Activated CD4-positive, alpha-beta T cell treated with anti-CD3 and anti-CD28 coated beads, Interleukin-2, amount 10 ng/mL, durations not matched to agents 7 days and 5 days (primary cell): Measurements from ENCODE around the gene ZEB2. TPM values are rescaled to one million over a fixed set of nuclear protein-coding genes. Genes with fewer than 3 reads are reported as not detected.
A peak's percentile ranks its signal among the peaks of the same experiment; 100 is the strongest.

Source experiments
- CTCF ChIA-PET: fragments of 350-600 bp; sonication (Branson Sonifier 250); formaldehyde crosslinking; loops from one replicate; lab custom pipeline; 2021; ENCODE audit warnings: antibody characterized with exemption; lab: Charles Lee
- POLR2A ChIA-PET: fragments of 350-600 bp; sonication (Branson Sonifier 250); formaldehyde crosslinking; loops from one replicate; lab custom pipeline; 2021; ENCODE audit warnings: antibody characterized with exemption; lab: Charles Lee
- DNase-seq: peaks from one replicate; pipeline ENCODE4 v3.0.0-alpha.2; 2020
- H3K27ac Mint-ChIP-seq: one replicate; pipeline ENCODE4 v1.8.0; 2021; ENCODE audit warnings: mild to moderate bottlenecking, moderate library complexity, mixed read lengths
- H3K27me3 Mint-ChIP-seq: one replicate; pipeline ENCODE4 v1.8.0; 2021; ENCODE audit warnings: mixed read lengths
- H3K36me3 Mint-ChIP-seq: one replicate; pipeline ENCODE4 v1.8.0; 2021; ENCODE audit warnings: low read depth, mixed read lengths
- H3K4me1 Mint-ChIP-seq: one replicate; pipeline ENCODE4 v1.8.0; 2021; ENCODE audit warnings: mixed read lengths
- H3K4me3 Mint-ChIP-seq: one replicate; pipeline ENCODE4 v1.8.0; 2021; ENCODE audit warnings: mild to moderate bottlenecking, moderate library complexity, mixed read lengths
- H3K9me3 Mint-ChIP-seq: one replicate; pipeline ENCODE4 v1.8.0; 2021; ENCODE audit warnings: mixed read lengths
- total RNA-seq, 2 experiments: library from RNA; stranded (reverse); gene quantifications; one replicate each; pipeline ENCODE4 v1.2.3, GENCODE V29; 2021

ZEB2 gene
- total RNA-seq, 2 experiments from 2014 or later = 3.3 to 3.5 TPM

DNA sequence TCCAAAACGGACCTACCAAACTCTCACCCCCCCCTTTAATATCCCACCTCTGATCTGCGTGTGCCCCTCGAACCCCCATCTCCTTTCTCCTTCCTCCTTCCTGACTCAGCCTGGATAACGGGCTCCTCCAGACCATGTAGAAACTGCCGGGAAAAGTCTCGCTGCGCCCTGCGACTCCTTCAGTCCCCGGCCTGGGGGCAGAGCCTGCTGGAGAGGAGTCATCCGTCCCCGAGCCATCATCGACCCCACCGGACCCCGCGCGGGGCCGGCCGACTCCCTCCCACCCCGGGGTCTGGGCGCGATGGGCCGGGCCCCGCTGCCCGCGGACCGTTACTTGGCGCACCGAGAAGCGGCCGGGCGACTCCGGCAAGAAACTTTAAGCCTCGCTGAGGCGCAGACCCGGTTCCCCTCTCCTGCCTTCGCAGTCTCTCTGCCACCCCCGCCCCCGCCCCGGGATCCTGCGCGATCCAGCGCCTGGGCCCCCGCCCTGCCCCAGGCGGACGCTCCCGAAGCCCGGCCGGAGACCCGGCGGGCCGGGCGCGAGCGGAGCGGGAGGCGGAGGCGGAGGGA is 3.4 kb downstream of the ZEB2 start:
- H3K4me1 Mint-ChIP-seq = peaks cover 14% of the 10 kb centered on the region

DNA sequence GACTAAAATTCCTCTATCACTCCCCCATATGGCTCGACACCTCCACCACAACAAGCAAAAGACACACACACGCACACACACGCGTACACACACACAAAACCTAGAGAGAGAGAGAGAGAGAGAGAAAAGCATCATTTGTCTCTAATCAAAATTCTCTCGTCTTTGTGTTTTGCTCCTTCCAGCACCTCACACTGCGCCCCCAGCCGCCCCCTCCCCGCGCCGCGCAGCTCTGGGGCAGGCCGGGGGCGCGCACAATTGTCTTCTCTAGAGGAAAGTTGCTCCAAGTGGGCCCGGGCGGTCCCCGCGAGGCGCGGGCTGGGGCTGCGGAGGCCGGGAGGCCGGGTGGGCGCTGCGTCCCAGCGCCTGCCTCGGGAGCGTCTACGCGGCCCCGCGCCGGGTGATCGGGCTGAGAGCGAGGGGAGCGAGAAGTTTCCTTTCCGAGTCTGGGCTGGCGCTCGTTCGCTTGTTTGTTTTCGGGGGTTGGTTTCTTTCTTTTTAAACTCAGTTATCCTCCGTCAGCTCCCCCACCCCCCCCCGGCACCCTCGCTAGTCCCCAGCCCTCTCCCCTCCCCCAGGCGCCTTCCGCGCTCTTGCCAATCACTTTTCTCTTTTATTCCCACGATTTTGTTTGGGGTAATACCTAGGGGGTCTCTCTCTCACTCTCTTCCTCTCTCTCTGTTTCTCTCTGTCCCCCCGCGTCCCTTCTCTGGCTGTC is 4.1 kb downstream of the ZEB2 start:
- peaks cover 2% of the 10 kb centered on the region for H3K36me3 Mint-ChIP-seq
- H3K4me1 Mint-ChIP-seq = peaks cover 14% of the 10 kb centered on the region
- H3K4me3 Mint-ChIP-seq = peak overlapping the region; percentile 75
- DNase-seq = peak; percentile 16
- POLR2A ChIA-PET = no interaction called here
- peaks cover 61% of the 10 kb centered on the region for H3K27me3 Mint-ChIP-seq
- H3K27ac Mint-ChIP-seq = peak overlapping the region; percentile 37
- CTCF ChIA-PET = interaction anchor here (0.5 kb wide), 1 partner anchor 274 kb away, joined by 3 read pairs; no protein-coding TSS in a partner anchor
- no peaks in the 10 kb centered on the region for H3K9me3 Mint-ChIP-seq

More for the DNA sequence above, 3.4 kb downstream of the ZEB2 start:
- Mint-ChIP-seq H3K36me3 (peaks cover 2% of the 10 kb centered on the region), H3K27ac (peak overlapping the region; percentile 37), H3K9me3 (no peaks in the 10 kb centered on the region), H3K4me3 (peak overlapping the region; percentile 75), H3K27me3 (peaks cover 63% of the 10 kb centered on the region)
- POLR2A ChIA-PET = no interaction called here
- CTCF ChIA-PET = no interaction called here
- DNase-seq = no peak

DNA sequence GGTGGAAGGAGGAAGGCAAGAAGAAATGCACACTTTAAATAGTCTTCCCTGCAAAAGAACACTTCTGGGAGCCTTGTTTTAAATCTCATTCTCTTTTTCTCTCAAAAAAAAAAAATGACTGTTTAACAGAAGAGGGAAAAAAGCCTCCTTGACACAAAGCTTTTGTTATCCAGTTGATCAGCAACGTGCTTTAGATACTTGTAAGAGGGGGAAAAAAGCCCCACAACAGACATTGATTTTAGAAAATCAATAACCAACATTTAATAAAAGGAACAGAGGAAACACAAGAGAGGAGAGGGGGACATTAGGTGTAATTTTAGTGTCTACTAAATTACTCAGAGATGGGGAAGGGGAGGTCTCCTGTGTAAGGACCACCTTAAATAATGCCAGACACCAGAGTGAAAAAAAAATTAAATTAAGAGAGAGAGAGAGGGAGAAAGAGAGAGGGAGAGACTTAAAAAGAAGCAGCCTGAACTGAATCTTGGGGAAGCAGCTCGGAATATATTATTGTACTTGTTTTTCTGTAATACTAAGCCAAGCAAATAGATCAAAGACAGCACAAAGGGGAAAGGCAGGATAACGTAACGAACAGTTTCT is 4.7 kb downstream of the ZEB2 start:
- ChIA-PET CTCF (interaction anchor here (0.5 kb wide), 1 partner anchor 273 kb away, joined by 3 read pairs; no protein-coding TSS in a partner anchor), POLR2A (no interaction called here)
- Mint-ChIP-seq H3K27me3 (peaks cover 59% of the 10 kb centered on the region), H3K27ac (no peak overlapping the region), H3K4me1 (peaks cover 16% of the 10 kb centered on the region), H3K4me3 (peak overlapping the region; percentile 75), H3K9me3 (no peaks in the 10 kb centered on the region), H3K36me3 (peaks cover 2% of the 10 kb centered on the region)
- DNase-seq = no peak

DNA sequence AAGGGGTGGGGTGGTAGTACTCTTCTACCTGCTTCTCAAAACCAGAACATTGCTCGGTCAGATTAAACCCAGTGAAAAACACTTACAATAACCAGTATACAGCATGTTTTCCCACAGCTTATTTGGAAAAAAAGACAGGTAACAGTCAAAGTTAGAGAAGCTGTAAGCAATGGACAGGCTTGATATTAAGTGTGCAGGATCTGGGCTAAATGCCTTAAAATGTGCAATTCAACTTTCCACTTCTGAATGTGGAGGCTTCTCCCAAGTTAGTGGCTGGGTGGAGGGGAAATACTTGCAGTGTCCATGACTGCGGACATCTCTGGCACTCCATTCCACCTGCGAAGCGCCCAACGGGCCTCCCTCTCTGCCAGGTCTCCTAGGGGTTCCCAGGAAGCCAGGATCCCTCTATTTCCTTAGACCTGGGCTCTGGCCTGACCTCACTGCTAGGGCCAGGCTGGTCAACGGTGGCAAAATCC is 5.3 kb downstream of the ZEB2 start:
- H3K27me3 Mint-ChIP-seq = peaks cover 59% of the 10 kb centered on the region
- H3K4me1 Mint-ChIP-seq = peaks cover 16% of the 10 kb centered on the region
- H3K36me3 Mint-ChIP-seq = peaks cover 2% of the 10 kb centered on the region
- no peak overlapping the region for H3K4me3 Mint-ChIP-seq
- CTCF ChIA-PET = no interaction called here
- DNase-seq = no peak
- no peaks in the 10 kb centered on the region for H3K9me3 Mint-ChIP-seq
- POLR2A ChIA-PET = no interaction called here
- H3K27ac Mint-ChIP-seq = no peak overlapping the region

DNA sequence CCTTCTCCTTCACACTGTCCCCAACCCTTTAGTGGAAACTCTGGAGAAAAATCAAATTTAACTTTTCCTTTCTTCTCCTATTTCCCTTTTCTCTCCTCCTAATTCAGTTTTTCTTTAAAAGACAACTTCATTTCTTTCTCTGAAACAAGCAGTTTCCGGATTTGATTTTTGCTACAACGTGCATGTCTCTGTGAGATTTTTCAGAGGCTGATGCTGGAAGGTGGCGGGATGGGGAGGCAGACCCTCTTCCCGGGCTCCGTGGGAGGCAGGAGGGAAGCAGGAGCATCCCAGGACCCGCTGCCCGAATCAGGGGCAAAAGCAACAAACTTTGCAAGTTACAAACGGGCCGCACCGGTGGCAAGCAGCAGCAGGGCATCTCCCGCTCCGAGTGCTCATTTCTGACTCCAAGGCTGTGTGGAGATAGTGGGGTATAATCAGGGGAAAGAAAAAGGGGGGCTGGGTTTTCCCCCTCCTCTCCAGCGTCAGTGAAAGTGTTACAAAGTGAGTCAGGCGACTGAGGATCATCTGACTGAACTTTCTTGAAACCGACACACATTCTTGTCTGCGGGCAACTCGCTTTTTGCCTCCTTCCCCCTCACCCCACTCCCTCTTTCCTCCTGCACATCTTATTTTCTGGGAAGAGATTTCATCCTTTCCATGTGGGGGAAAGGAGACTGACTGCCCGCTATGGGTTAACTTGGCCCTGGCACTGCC is 6.4 kb downstream of the ZEB2 start:
- CTCF ChIA-PET = interaction anchor here (1.0 to 1.4 kb wide), 2 partner anchors 9 to 23 kb away, joined by 3 to 4 read pairs; no protein-coding TSS in a partner anchor
- H3K27me3 Mint-ChIP-seq = peaks cover 66% of the 10 kb centered on the region
- no peak for DNase-seq
- peaks cover 16% of the 10 kb centered on the region for H3K4me1 Mint-ChIP-seq
- no peak overlapping the region for H3K27ac Mint-ChIP-seq
- H3K36me3 Mint-ChIP-seq = peaks cover 2% of the 10 kb centered on the region
- no peaks in the 10 kb centered on the region for H3K9me3 Mint-ChIP-seq
- no peak overlapping the region for H3K4me3 Mint-ChIP-seq
- POLR2A ChIA-PET = no interaction called here

DNA sequence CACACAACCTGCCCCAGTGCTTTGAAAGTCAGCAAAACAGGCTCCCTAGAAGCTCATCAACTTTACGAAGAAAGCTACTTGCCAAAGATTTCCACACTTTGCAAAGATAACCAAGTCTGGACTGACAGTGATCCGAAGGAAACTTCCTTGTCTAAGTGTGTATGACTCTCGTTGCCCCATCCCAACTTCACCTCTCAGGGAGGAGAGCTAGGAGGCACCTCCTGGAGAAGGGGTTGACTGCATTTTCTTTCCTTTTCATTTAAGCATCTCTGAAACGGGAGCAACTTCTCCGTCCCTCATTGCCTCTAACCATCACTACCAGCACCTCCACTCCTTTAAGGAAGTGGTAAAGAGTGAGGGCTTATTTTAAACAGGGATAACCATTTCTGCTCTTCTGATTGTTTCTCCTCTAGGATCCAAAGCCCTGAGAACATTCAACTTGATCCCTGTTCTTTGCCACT is 7.0 kb downstream of the ZEB2 start:
- Mint-ChIP-seq H3K4me1 (peaks cover 16% of the 10 kb centered on the region), H3K36me3 (peaks cover 2% of the 10 kb centered on the region), H3K27me3 (peaks cover 71% of the 10 kb centered on the region), H3K9me3 (no peaks in the 10 kb centered on the region), H3K27ac (no peak overlapping the region), H3K4me3 (no peak overlapping the region)
- ChIA-PET POLR2A (no interaction called here), CTCF (interaction anchor here (1.0 to 1.4 kb wide), 2 partner anchors 9 to 23 kb away, joined by 3 to 4 read pairs; no protein-coding TSS in a partner anchor)
- DNase-seq = no peak

DNA sequence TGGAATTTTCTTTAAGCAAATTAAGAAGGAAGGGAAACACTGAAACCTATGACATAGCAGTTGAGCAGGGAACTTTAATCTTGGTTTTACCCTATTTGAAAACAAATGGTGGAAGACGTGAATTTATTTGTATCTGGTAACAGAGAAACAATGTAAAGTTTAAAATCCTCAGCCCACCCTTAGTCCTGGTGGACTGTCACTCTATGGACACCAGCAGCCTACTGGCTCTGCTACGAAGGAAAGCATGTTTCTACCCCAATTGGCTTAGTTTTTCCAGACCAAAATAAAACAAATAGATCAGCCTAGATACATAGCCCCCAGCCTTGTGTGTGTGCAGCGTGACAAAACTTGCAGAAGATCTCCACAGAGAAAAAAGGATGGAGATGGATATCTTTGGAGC is 7.4 kb downstream of the ZEB2 start:
- Mint-ChIP-seq H3K27me3 (peaks cover 74% of the 10 kb centered on the region), H3K4me1 (peaks cover 14% of the 10 kb centered on the region), H3K27ac (no peak overlapping the region), H3K9me3 (no peaks in the 10 kb centered on the region), H3K4me3 (no peak overlapping the region), H3K36me3 (peaks cover 2% of the 10 kb centered on the region)
- CTCF ChIA-PET = interaction anchor here (1.0 to 1.4 kb wide), 2 partner anchors 8 to 22 kb away, joined by 3 to 4 read pairs; no protein-coding TSS in a partner anchor
- POLR2A ChIA-PET = no interaction called here
- DNase-seq = no peak

DNA sequence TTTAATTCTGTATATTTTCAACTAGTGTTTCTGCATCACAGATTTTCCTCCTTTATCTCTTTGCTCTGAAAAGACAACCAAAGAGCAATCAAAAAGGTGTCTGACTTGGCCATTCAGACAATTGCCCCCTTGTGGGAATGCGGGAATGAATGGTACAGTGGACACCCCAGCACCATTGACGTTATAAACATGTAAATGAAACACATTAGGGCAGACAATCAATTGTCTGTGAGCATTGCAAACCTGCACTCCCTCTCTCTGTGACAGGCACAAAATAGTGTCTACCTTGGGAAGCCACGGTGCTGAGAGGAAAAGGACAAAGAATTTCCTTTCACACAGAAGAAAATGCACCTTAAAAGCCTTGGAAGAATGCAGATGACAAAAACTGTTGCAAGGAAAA is 8.0 kb downstream of the ZEB2 start:
- Mint-ChIP-seq H3K4me1 (peaks cover 12% of the 10 kb centered on the region), H3K27ac (no peak overlapping the region), H3K27me3 (peaks cover 74% of the 10 kb centered on the region), H3K4me3 (no peak overlapping the region), H3K9me3 (no peaks in the 10 kb centered on the region), H3K36me3 (no peaks in the 10 kb centered on the region)
- DNase-seq = no peak
- ChIA-PET POLR2A (no interaction called here), CTCF (no interaction called here)

DNA sequence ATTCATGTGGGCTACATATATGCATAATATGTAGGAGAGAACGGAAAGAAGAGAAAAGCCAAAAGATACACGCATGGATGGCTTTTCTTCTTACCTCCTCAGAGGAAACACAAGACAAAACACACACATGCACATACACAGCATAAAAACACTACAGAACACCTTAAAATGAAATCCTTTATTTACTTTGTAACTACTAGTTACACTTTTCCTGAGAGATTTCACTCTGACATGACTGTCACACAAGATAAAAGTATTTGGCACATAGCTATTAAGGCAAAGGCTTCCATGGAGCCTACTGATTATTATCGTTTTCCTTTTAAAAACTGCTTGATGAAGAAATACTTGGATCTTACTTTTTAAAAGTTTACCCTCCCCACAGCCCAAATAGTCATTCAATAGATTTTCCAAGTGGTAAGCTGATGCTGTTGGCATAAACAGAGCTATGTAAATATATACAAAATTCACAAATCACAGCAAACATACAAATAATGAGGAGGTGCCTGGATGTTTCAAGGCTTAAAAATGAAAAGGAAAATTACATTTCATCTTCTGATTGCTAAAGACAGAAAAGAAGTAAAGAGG is 8.6 kb downstream of the ZEB2 start:
- H3K27ac Mint-ChIP-seq = no peak overlapping the region

DNA sequence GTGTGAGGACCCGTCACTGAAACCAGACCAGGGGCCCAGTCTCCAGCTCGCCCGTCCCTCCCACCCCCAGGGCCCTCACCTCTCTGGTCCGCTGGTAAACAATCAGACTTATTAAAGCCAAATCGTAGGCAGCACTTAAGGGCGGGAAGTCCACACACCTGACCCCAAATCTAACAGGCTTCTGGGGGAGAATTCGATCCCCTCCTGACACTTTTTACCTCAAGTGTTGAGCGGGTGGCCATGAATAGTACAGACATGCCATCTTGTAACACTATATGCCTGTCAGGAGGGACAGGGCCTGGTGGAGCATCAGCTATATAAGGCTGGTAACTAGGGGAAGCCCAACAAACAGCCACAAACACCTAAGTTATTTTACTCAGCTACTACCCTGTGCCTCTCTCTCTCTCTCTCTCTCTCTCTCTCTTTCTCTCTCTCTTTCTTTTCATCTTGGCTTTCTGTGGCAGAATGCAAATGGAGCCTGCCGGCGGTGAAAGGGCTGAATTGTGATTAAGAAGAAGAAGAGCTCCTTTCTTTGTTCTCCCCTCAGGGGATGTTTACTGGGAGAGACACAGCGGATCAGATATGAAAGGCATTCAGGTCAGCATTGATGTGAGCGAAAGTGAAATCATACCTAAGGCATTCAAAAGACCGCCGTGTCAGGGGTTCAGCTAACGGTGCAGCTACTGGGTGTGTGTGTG is 9.5 kb downstream of the ZEB2 start:
- ChIA-PET CTCF (interaction anchor here (0.6 kb wide), 1 partner anchor 45 kb away, joined by 4 read pairs; no protein-coding TSS in a partner anchor), POLR2A (no interaction called here)
- peak overlapping the region; percentile 50 for H3K4me3 Mint-ChIP-seq
- H3K9me3 Mint-ChIP-seq = no peaks in the 10 kb centered on the region
- DNase-seq = no peak
- H3K27ac Mint-ChIP-seq = peak overlapping the region; percentile 66
- peaks cover 70% of the 10 kb centered on the region for H3K27me3 Mint-ChIP-seq
- H3K36me3 Mint-ChIP-seq = no peaks in the 10 kb centered on the region
- peaks cover 6% of the 10 kb centered on the region for H3K4me1 Mint-ChIP-seq

More for the DNA sequence above, 8.6 kb downstream of the ZEB2 start:
- no peak for DNase-seq
- no peak overlapping the region for H3K4me3 Mint-ChIP-seq
- no peaks in the 10 kb centered on the region for H3K9me3 Mint-ChIP-seq
- ChIA-PET POLR2A (no interaction called here), CTCF (interaction anchor here (0.6 kb wide), 2 partner anchors 45 to 149 kb away, joined by 3 to 4 read pairs; no protein-coding TSS in a partner anchor)
- H3K27me3 Mint-ChIP-seq = peaks cover 75% of the 10 kb centered on the region
- no peaks in the 10 kb centered on the region for H3K36me3 Mint-ChIP-seq
- H3K4me1 Mint-ChIP-seq = peaks cover 11% of the 10 kb centered on the region

DNA sequence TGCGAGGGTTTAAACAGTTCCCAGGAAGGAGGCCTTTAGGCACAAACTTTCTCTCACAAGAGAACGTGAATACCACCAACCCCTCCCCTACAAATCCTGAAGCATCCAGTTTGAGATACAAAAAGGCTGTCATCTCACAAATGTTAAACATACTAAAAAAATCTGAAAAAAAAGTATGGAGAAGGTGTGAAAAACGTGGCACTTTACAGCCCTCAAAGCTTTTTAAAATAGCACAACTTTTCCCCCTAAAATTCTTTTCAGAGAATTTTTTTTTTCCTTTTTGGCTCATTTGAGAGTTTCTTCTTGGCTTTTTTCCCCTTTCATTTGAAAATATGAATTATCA is 10.1 kb downstream of the ZEB2 start:
- Mint-ChIP-seq H3K27ac (no peak overlapping the region), H3K4me1 (peaks cover 2% of the 10 kb centered on the region), H3K36me3 (no peaks in the 10 kb centered on the region), H3K27me3 (peaks cover 70% of the 10 kb centered on the region), H3K9me3 (no peaks in the 10 kb centered on the region), H3K4me3 (no peak overlapping the region)
- CTCF ChIA-PET = no interaction called here
- POLR2A ChIA-PET = no interaction called here
- no peak for DNase-seq
